ENCODE results near the gene PCDH15. TPM values are rescaled to one million over a fixed set of nuclear protein-coding genes. Genes with fewer than 3 reads are reported as not detected.
"Not testable (repeated sequence)": the region's sequence is repeated elsewhere in the genome, so short reads cannot be mapped to it uniquely, and the experiment has no call there.

Gene PCDH15
- total RNA-seq, 2 experiments from 2014 or later = not detected

- H3K4me3 ChIP-seq (ENCODE audit: low read depth, low read length, poor library complexity, severe bottlenecking) = no peak overlapping the region
- intact Hi-C loops (cut with micrococcal nuclease; ENCODE audit: unreplicated experiment) = no loop called here
- H3K36me3 ChIP-seq (ENCODE audit: insufficient read depth, low read length) = no peaks in the 10 kb centered on the region
- no peak overlapping the region for H2AFZ ChIP-seq (ENCODE audit: low read length)
- H3K9me2 ChIP-seq (ENCODE audit: insufficient read depth, low read length) = no peaks in the 10 kb centered on the region
- ChIA-PET POLR2A (no interaction called here), CTCF (ENCODE audit: unreplicated experiment) (no interaction called here)
- no peak overlapping the region for H3K4me2 ChIP-seq (ENCODE audit: low read length)
- BruUV-seq (replicated peaks) = no TSS peak
- DNase-seq (ENCODE audit: low spot score) = no peak
- TF ChIP-seq EZH2phosphoT487 (IDR thresholded peaks at IDR 0.05; ENCODE audit: borderline replicate concordance, low read depth, low read length) = no peak
- TF ChIP-seq CTCF (conservative IDR thresholded peaks at IDR 0.05; ENCODE audit: low read length) = no peak
- no peaks in the 10 kb centered on the region for H3K9me3 ChIP-seq (ENCODE audit: low read length)
- H4K20me1 ChIP-seq (ENCODE audit: insufficient read depth, low read length) = no peaks in the 10 kb centered on the region
- no peak overlapping the region for H3K27ac ChIP-seq (ENCODE audit: low read depth, low read length, poor library complexity, severe bottlenecking)
- H3K79me2 ChIP-seq (ENCODE audit: insufficient read depth, low read depth, low read length) = no peaks in the 10 kb centered on the region
- no peaks in the 10 kb centered on the region for H3K4me1 ChIP-seq (ENCODE audit: insufficient read depth, low read length, poor library complexity, severe bottlenecking)
Observed at GRCh38 chr10:54531296-54531695, 269.7 kb downstream of the PCDH15 start.

GRCh38 chr10:54530299-54530698, 270.7 kb downstream of the PCDH15 start:
- no peak overlapping the region for H2AFZ ChIP-seq (ENCODE audit: low read length)
- H3K4me2 ChIP-seq (ENCODE audit: low read length) = no peak overlapping the region
- no peaks in the 10 kb centered on the region for H3K79me2 ChIP-seq (ENCODE audit: insufficient read depth, low read depth, low read length)
- DNase-seq (ENCODE audit: low spot score) = no peak
- no peaks in the 10 kb centered on the region for H3K9me2 ChIP-seq (ENCODE audit: insufficient read depth, low read length)
- H3K36me3 ChIP-seq (ENCODE audit: insufficient read depth, low read length) = no peaks in the 10 kb centered on the region
- no peaks in the 10 kb centered on the region for H4K20me1 ChIP-seq (ENCODE audit: insufficient read depth, low read length)
- no peak overlapping the region for H3K4me3 ChIP-seq (ENCODE audit: low read depth, low read length, poor library complexity, severe bottlenecking)
- no peaks in the 10 kb centered on the region for H3K9me3 ChIP-seq (ENCODE audit: low read length)
- no peaks in the 10 kb centered on the region for H3K4me1 ChIP-seq (ENCODE audit: insufficient read depth, low read length, poor library complexity, severe bottlenecking)
- no peak overlapping the region for H3K27ac ChIP-seq (ENCODE audit: low read depth, low read length, poor library complexity, severe bottlenecking)
- intact Hi-C loops (cut with micrococcal nuclease; ENCODE audit: unreplicated experiment) = no loop called here
- no TSS peak for BruUV-seq (replicated peaks)
- ChIA-PET CTCF (ENCODE audit: unreplicated experiment) (no interaction called here), POLR2A (no interaction called here)
- TF ChIP-seq EZH2phosphoT487 (IDR thresholded peaks at IDR 0.05; ENCODE audit: borderline replicate concordance, low read depth, low read length) = no peak
- TF ChIP-seq CTCF (conservative IDR thresholded peaks at IDR 0.05; ENCODE audit: low read length) = no peak

GRCh38 chr10:54525816-54526215, 275.2 kb downstream of the PCDH15 start:
- Histone ChIP-seq H3K4me3 (ENCODE audit: low read depth, low read length, poor library complexity, severe bottlenecking) (no peak overlapping the region), H3K4me2 (ENCODE audit: low read length) (no peak overlapping the region), H4K20me1 (ENCODE audit: insufficient read depth, low read length) (no peaks in the 10 kb centered on the region), H3K36me3 (ENCODE audit: insufficient read depth, low read length) (no peaks in the 10 kb centered on the region), H3K9me2 (ENCODE audit: insufficient read depth, low read length) (no peaks in the 10 kb centered on the region), H3K79me2 (ENCODE audit: insufficient read depth, low read depth, low read length) (no peaks in the 10 kb centered on the region), H3K4me1 (ENCODE audit: insufficient read depth, low read length, poor library complexity, severe bottlenecking) (no peaks in the 10 kb centered on the region), H3K9me3 (ENCODE audit: low read length) (no peaks in the 10 kb centered on the region), H2AFZ (ENCODE audit: low read length) (no peak overlapping the region), H3K27ac (ENCODE audit: low read depth, low read length, poor library complexity, severe bottlenecking) (no peak overlapping the region)
- TF ChIP-seq EZH2phosphoT487 (IDR thresholded peaks at IDR 0.05; ENCODE audit: borderline replicate concordance, low read depth, low read length) = no peak
- TF ChIP-seq CTCF (conservative IDR thresholded peaks at IDR 0.05; ENCODE audit: low read length) = no peak
- no TSS peak for BruUV-seq (replicated peaks)
- intact Hi-C loops (cut with micrococcal nuclease; ENCODE audit: unreplicated experiment) = no loop called here
- DNase-seq (ENCODE audit: low spot score) = no peak
- POLR2A ChIA-PET = no interaction called here
- CTCF ChIA-PET (ENCODE audit: unreplicated experiment) = no interaction called here

GRCh38 chr10:54515244-54515643, 285.8 kb downstream of the PCDH15 start:
- DNase-seq (ENCODE audit: low spot score); intact Hi-C loops (cut with micrococcal nuclease; ENCODE audit: unreplicated experiment): not testable (repeated sequence)

More at GRCh38 chr10:54515244-54515643, 285.8 kb downstream of the PCDH15 start:
- H3K4me1 ChIP-seq (ENCODE audit: insufficient read depth, low read length, poor library complexity, severe bottlenecking); H4K20me1 ChIP-seq (ENCODE audit: insufficient read depth, low read length); H3K9me2 ChIP-seq (ENCODE audit: insufficient read depth, low read length); H3K36me3 ChIP-seq (ENCODE audit: insufficient read depth, low read length); H3K4me2 ChIP-seq (ENCODE audit: low read length); BruUV-seq (replicated peaks); H2AFZ ChIP-seq (ENCODE audit: low read length); POLR2A ChIA-PET; H3K27ac ChIP-seq (ENCODE audit: low read depth, low read length, poor library complexity, severe bottlenecking); H3K4me3 ChIP-seq (ENCODE audit: low read depth, low read length, poor library complexity, severe bottlenecking); H3K79me2 ChIP-seq (ENCODE audit: insufficient read depth, low read depth, low read length); CTCF ChIA-PET (ENCODE audit: unreplicated experiment); H3K9me3 ChIP-seq (ENCODE audit: low read length): not testable (repeated sequence)

All from OCI-LY7 (cell line).